Lower lobe of right lung (tissue), 2 donors: ENCODE measurements around the gene HAUS3. TPM values are rescaled to one million over a fixed set of nuclear protein-coding genes. Genes with fewer than 3 reads are reported as not detected.

Experiments used
- ATAC-seq, 2 donors: fragments of 200-7000 bp; cut with Tn5 transposase; one replicate each; pipeline ENCODE4 v1.9.1; 2020 to 2022; ENCODE audit warnings: mild to moderate bottlenecking in 2 of 2, moderate library complexity in 2 of 2
- DNase-seq: peaks from one replicate; pipeline ENCODE4 v3.0.0-alpha.2; 2020
- H3K27ac ChIP-seq: fragments of 200-600 bp; one replicate; pipeline ENCODE4 v1.8.0; 2022
- H3K27me3 ChIP-seq: fragments of 200-600 bp; one replicate; pipeline ENCODE4 v1.8.0; 2022; ENCODE audit warnings: low read depth
- H3K36me3 ChIP-seq: fragments of 200-600 bp; one replicate; pipeline ENCODE4 v1.8.0; 2022; ENCODE audit warnings: mild to moderate bottlenecking
- H3K4me1 ChIP-seq: fragments of 200-600 bp; one replicate; pipeline ENCODE4 v1.8.0; 2022
- H3K4me3 ChIP-seq: fragments of 200-600 bp; one replicate; pipeline ENCODE4 v1.8.0; 2022; ENCODE audit warnings: mild to moderate bottlenecking
- H3K9me3 ChIP-seq: fragments of 200-600 bp; one replicate; pipeline ENCODE4 v1.8.0; 2022
- intact Hi-C: fragments of 100-400 bp; cut with DNase I; formaldehyde crosslinking; loops from one replicate; pipeline ENCODE4 v1.11.0; 2022
- total RNA-seq: library from RNA; stranded (reverse); fragmentation: NEBNext Ultra II Directional; extraction: Animal tissue kit (Norgen Biotek cat#: 25700); gene quantifications from one replicate; pipeline ENCODE4 v1.2.1, GENCODE V29; 2021
- TF ChIP-seq, protein P1 (sequence below): fragments of 200-600 bp; IDR thresholded peaks from one replicate; pipeline ENCODE4 v1.8.0; 2022; ENCODE audit warnings: antibody characterized with exemption, mild to moderate bottlenecking
- donor health status: DM: no; HTN: yes; CAD: no; lungs with severe emphysema.

HAUS3 gene
- total RNA-seq, 1 donor from 2014 or later, result 12.3 TPM

DNA sequence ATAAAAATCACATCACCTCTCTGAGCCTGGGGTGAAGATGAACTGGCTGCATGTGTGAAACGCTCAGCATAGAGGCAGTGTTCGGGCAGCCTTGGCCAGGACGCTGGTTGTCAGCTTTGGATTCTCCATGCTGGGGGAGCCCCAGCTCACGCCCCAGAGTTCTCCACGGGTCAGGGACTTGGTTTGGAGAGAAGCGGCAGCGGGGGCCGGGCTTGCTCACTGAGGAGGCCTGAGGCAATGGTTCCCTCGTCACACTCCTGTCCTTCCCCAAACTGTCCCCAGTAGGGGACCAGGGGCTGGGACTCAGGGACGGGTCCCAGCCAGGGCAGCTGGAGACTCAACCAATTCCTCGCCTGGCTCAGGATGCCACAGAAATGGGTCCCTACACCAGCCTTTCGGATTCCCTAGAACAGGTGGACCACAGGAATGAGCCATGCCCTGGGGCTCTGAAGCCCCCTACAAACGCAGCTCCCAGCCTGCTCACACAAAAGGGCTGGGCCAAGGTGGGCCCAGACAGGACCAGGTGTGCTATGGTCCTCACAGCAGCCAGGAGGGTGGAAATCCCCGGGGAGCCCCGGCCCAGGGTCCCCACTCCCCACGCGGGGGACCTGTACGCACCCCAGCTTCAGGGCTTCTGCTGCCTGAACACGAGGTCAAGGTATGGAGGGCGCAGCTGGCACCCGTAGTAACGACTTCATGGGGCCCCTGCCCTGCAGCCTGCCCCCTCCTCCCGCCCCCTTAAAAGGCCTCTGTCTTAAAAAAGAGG lies 18.6 kb upstream of the HAUS3 start:
- ATAC-seq (no peak), DNase-seq (peak; percentile 47)
- Histone ChIP-seq H3K27me3 (no peaks in the 10 kb centered on the region), H3K4me3 (peak overlapping the region; percentile 98), H3K36me3 (peaks cover 23% of the 10 kb centered on the region), H3K9me3 (no peaks in the 10 kb centered on the region), H3K27ac (peak overlapping the region; percentile 87), H3K4me1 (peaks cover 72% of the 10 kb centered on the region)
- intact Hi-C loops, result no loop called here
- TF ChIP-seq, protein P1, sequence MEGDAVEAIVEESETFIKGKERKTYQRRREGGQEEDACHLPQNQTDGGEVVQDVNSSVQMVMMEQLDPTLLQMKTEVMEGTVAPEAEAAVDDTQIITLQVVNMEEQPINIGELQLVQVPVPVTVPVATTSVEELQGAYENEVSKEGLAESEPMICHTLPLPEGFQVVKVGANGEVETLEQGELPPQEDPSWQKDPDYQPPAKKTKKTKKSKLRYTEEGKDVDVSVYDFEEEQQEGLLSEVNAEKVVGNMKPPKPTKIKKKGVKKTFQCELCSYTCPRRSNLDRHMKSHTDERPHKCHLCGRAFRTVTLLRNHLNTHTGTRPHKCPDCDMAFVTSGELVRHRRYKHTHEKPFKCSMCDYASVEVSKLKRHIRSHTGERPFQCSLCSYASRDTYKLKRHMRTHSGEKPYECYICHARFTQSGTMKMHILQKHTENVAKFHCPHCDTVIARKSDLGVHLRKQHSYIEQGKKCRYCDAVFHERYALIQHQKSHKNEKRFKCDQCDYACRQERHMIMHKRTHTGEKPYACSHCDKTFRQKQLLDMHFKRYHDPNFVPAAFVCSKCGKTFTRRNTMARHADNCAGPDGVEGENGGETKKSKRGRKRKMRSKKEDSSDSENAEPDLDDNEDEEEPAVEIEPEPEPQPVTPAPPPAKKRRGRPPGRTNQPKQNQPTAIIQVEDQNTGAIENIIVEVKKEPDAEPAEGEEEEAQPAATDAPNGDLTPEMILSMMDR, result no peak

- peaks cover 71% of the 10 kb centered on the region for H3K4me1 ChIP-seq
- TF ChIP-seq, protein P1, result no peak
Measured at GRCh38 chr4:2259541-2260343, 17.8 kb upstream of the HAUS3 start.

GRCh38 chr4:2259036-2259540 lies 17.2 kb upstream of the HAUS3 start:
- peaks cover 71% of the 10 kb centered on the region for H3K4me1 ChIP-seq
- peak overlapping the region; percentile 87 for H3K27ac ChIP-seq
- H3K27me3 ChIP-seq, result no peaks in the 10 kb centered on the region
- ATAC-seq (no peak), DNase-seq (peak; percentile 44)
- TF ChIP-seq, protein P1, result no peak
- H3K4me3 ChIP-seq, result peak overlapping the region; percentile 98
- intact Hi-C loops, result no loop called here
- peaks cover 35% of the 10 kb centered on the region for H3K36me3 ChIP-seq
- no peaks in the 10 kb centered on the region for H3K9me3 ChIP-seq

More at GRCh38 chr4:2259541-2260343, 17.8 kb upstream of the HAUS3 start:
- ATAC-seq, result no peak
- DNase-seq, result peak; percentile 34
- H3K9me3 ChIP-seq, result no peaks in the 10 kb centered on the region
- intact Hi-C loops, result no loop called here
- H3K27me3 ChIP-seq, result no peaks in the 10 kb centered on the region
- peaks cover 29% of the 10 kb centered on the region for H3K36me3 ChIP-seq
- peak overlapping the region; percentile 98 for H3K4me3 ChIP-seq
- H3K27ac ChIP-seq, result peak overlapping the region; percentile 87

DNA sequence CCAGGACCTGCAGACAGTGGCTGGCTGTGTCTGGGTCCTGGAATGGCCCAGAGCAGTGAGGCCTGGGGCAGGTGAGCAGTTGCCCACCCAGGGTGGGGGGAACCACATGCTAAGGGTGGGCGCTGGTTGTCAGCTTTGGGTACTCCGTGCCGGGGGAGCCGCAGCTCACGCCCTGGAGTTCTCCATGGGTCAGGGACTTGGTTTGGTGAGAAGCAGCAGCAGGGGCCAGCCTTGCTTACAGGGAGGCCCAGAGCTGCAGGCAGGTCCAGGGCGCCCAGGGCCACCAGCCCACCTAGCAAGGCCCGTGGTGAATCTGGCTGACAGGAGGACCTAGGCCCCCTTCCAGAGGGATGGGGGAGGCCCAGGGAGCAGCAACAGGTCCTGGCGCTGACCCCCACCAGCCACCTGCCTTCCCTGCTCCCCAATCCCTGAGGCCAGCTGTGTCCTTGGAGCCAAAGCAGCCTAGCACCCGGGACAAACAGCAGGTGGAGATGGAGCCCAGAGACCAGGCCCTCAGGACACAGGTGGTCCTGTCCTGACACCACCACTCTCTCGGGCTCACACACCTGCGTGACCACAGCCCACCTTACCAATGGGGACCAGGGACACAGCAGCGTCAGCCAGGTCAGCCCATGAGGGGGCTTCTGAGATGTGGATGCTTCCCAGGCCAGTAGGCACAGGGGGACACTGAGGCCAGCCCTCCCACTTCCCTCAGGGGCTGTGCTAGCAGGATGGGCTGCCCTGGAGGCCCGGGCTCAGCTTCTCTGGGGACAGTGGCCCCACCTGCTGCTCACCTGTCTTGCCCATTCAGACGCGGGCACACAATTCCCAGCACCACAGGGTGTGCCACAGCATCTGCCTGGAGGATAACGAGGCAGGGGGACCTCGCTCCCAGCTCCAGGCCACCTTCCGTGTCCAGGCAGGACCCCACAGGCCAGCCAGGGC lies 16.4 kb upstream of the HAUS3 start:
- ATAC-seq, result no peak
- Histone ChIP-seq H3K27ac (peak overlapping the region; percentile 87), H3K4me1 (peaks cover 67% of the 10 kb centered on the region), H3K27me3 (no peaks in the 10 kb centered on the region), H3K4me3 (peak overlapping the region; percentile 98), H3K36me3 (peaks cover 42% of the 10 kb centered on the region), H3K9me3 (no peaks in the 10 kb centered on the region)
- intact Hi-C loops, result no loop called here
- DNase-seq, result peak; percentile 43
- TF ChIP-seq, protein P1, result no peak
